MCF 10A (cell line): ENCODE data around the gene ASAP3. TPM values are rescaled to one million over a fixed set of nuclear protein-coding genes. Genes with fewer than 3 reads are reported as not detected.
A peak's percentile ranks its signal among the peaks of the same experiment; 100 is the strongest.

Source experiments
- BruUV-seq: library from RNA; stranded (reverse); fragments of 400-500 nt; replicated peaks from 2 replicates; lab custom pipeline; 2021; lab: Mats Ljungman, UMichigan
- CTCF ChIA-PET: fragments of 300-600 bp; sonication (Branson Sonifier 250); formaldehyde crosslinking; extraction: SDS; loops from one replicate; lab custom pipeline; 2021; ENCODE audit warnings: antibody characterized with exemption, inconsistent platforms; lab: Yijun Ruan, JAX
- POLR2A ChIA-PET: fragments of 300-600, 350-650 bp; sonication (Branson Sonifier 250); formaldehyde crosslinking; extraction: SDS; loops from one replicate; lab custom pipeline; 2020; ENCODE audit warnings: antibody characterized with exemption, inconsistent platforms; lab: Yijun Ruan, JAX
- DNase-seq: peaks from one replicate; pipeline ENCODE4 v3.0.0-alpha.2; 2018; ENCODE audit not compliant: unreplicated experiment
- H3K27ac Mint-ChIP-seq: one replicate; pipeline ENCODE4 v1.8.0; 2022; ENCODE audit warnings: mild to moderate bottlenecking, low read depth, mixed read lengths; ENCODE audit not compliant: unreplicated experiment
- H3K27me3 Mint-ChIP-seq: one replicate; pipeline ENCODE4 v1.8.0; 2022; ENCODE audit warnings: mixed read lengths; ENCODE audit not compliant: insufficient read depth, unreplicated experiment
- H3K36me3 Mint-ChIP-seq: one replicate; pipeline ENCODE4 v1.8.0; 2022; ENCODE audit warnings: mild to moderate bottlenecking, moderate library complexity, mixed read lengths; ENCODE audit not compliant: insufficient read depth, unreplicated experiment
- H3K4me1 Mint-ChIP-seq: one replicate; pipeline ENCODE4 v1.8.0; 2022; ENCODE audit warnings: mixed read lengths; ENCODE audit not compliant: insufficient read depth, unreplicated experiment
- H3K4me3 Mint-ChIP-seq: one replicate; pipeline ENCODE4 v1.8.0; 2022; ENCODE audit warnings: mild to moderate bottlenecking, moderate library complexity, mixed read lengths; ENCODE audit not compliant: unreplicated experiment
- H3K9me3 Mint-ChIP-seq: one replicate; pipeline ENCODE4 v1.8.0; 2022; ENCODE audit warnings: mixed read lengths; ENCODE audit not compliant: unreplicated experiment
- CTCF ChIP-seq: fragments of 200-600 bp; IDR thresholded peaks from one replicate; pipeline ENCODE4 v1.8.0; 2022; ENCODE audit warnings: antibody characterized with exemption, mild to moderate bottlenecking; ENCODE audit not compliant: unreplicated experiment
- intact Hi-C: fragments of 100-400 bp; cut with micrococcal nuclease; formaldehyde crosslinking; loops from 2 replicates; pipeline ENCODE4 v1.14.1; 2022
- total RNA-seq: library from RNA; stranded (reverse); gene quantifications from 2 replicates; pipeline ENCODE4 v1.2.3, GENCODE V29; 2022

ASAP3 gene
- total RNA-seq, 1 experiment from 2014 or later: 11.1 TPM

DNA sequence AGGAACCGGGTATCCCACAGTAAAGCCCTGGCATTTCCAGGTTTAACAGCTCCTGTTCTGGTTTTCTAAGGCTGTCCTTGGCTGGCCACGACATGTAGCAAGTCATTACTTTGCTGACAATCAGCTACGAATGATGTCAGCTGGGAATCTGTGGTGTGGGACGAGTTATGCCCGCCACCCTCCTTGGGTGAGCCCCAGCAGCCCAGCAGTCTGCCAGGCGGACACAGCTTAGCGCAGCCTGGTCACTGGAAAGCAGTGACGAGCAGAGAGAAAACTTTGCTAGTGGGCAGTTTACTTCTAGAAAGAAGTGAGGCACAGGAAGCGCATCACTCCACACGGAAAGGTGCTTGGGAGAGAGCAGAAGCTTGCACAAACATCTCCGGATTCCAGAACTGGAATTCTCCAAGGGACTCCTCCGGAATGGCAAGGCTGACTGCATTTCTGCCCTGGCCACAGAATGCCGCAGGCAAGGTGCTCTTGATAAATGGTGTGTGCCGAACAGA, 98.8 kb downstream of the ASAP3 start:
- intact Hi-C loops: no loop called here
- Mint-ChIP-seq H3K4me3 (no peak overlapping the region), H3K9me3 (no peaks in the 10 kb centered on the region), H3K27me3 (no peaks in the 10 kb centered on the region), H3K36me3 (no peaks in the 10 kb centered on the region), H3K4me1 (peaks cover 19% of the 10 kb centered on the region), H3K27ac (no peak overlapping the region)
- POLR2A ChIA-PET: interaction anchor here (0.8 to 5.3 kb wide), 6 partner anchors 9 to 92 kb away, joined by 3 to 65 read pairs (median 4); partner anchors contain the start of genes HNRNPR and ZNF436
- CTCF ChIA-PET: interaction anchor here (0.5 to 0.6 kb wide), 2 partner anchors 291 to 462 kb away, joined by 3 read pairs; no protein-coding TSS in a partner anchor
- no TSS peak for BruUV-seq
- TF ChIP-seq CTCF: no peak
- no peak for DNase-seq

- ChIA-PET CTCF (interaction anchor here (0.5 to 0.9 kb wide), 3 partner anchors 284 to 463 kb away, joined by 3 read pairs; no protein-coding TSS in a partner anchor), POLR2A (interaction anchor here (0.7 to 5.3 kb wide), 9 partner anchors 8 to 92 kb away, joined by 3 to 65 read pairs (median 4); partner anchors contain the start of genes HNRNPR and ZNF436)
- Mint-ChIP-seq H3K9me3 (no peaks in the 10 kb centered on the region), H3K27ac (no peak overlapping the region), H3K27me3 (no peaks in the 10 kb centered on the region), H3K36me3 (no peaks in the 10 kb centered on the region), H3K4me3 (peak overlapping the region; percentile 18), H3K4me1 (peaks cover 19% of the 10 kb centered on the region)
- TF ChIP-seq CTCF: no peak
- DNase-seq: peak; percentile 86
- BruUV-seq: no TSS peak
- intact Hi-C loops: no loop called here
These were observed 99.5 kb downstream of the ASAP3 start for GRCh38 chr1:23384312-23385058.

DNA sequence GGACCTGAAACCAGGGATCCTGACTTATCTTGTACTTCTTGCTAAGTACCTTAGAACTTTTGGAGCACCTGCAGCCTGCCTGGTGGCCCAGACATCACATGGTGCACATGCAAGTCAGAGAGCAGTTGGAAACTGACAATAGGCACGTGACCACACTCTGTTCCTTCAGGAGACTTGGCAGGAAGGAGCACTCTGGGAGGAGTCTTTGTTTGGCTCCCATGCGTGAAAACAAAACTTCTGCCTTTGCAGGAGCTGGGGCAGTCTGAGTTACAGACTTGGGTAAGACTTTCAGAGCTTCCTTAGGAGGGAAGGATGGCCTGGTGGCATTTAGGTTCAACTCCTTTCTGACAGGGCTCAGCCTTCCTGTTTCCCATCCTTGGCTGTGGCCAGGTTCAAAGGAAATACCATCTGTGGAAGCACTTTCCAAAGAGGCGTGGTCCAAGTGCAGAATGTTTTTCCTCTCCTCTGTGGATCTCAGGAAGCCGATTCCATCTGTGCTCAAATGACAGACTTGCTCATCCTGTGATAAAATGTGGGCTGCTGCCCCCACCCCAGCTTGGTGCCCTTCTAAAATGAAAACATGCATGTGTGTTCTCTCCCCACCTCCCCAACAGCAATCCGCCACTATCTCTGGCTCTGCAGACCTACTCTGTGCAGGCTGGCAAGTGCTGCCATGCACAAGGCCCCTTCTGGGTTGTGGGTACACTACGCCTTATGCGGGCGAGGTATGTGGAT, 100.2 kb downstream of the ASAP3 start:
- TF ChIP-seq CTCF: no peak
- BruUV-seq: no TSS peak
- Mint-ChIP-seq H3K4me3 (no peak overlapping the region), H3K27ac (peak overlapping the region; percentile 53), H3K27me3 (no peaks in the 10 kb centered on the region), H3K9me3 (no peaks in the 10 kb centered on the region), H3K36me3 (no peaks in the 10 kb centered on the region), H3K4me1 (peaks cover 19% of the 10 kb centered on the region)
- ChIA-PET POLR2A (interaction anchor here (0.7 to 5.3 kb wide), 7 partner anchors 10 to 41 kb away, joined by 3 to 65 read pairs (median 6); partner anchors contain the start of genes HNRNPR and ZNF436), CTCF (interaction anchor here (0.9 kb wide), 1 partner anchor 284 kb away, joined by 3 read pairs; no protein-coding TSS in a partner anchor)
- intact Hi-C loops: no loop called here
- no peak for DNase-seq
